Osteocyte (in vitro differentiated cells): ENCODE measurements around the gene SPA17. TPM values are rescaled to one million over a fixed set of nuclear protein-coding genes. Genes with fewer than 3 reads are reported as not detected.

Experiments used
- DNase-seq: peaks from one replicate; pipeline ENCODE4 v3.0.0; 2021; ENCODE audit warnings: mixed read lengths; ENCODE audit not compliant: unreplicated experiment; ENCODE audit errors: extremely low spot score
- H3K27ac Mint-ChIP-seq: one replicate; pipeline ENCODE4 v1.8.0; 2021; ENCODE audit warnings: mild to moderate bottlenecking, mixed read lengths; ENCODE audit not compliant: unreplicated experiment
- H3K27me3 Mint-ChIP-seq: one replicate; pipeline ENCODE4 v1.8.0; 2021; ENCODE audit warnings: mixed read lengths; ENCODE audit not compliant: unreplicated experiment
- H3K36me3 Mint-ChIP-seq: one replicate; pipeline ENCODE4 v1.8.0; 2021; ENCODE audit warnings: mixed read lengths; ENCODE audit not compliant: unreplicated experiment
- H3K4me1 Mint-ChIP-seq: one replicate; pipeline ENCODE4 v1.8.0; 2021; ENCODE audit warnings: mixed read lengths; ENCODE audit not compliant: unreplicated experiment
- H3K4me3 Mint-ChIP-seq: one replicate; pipeline ENCODE4 v1.8.0; 2021; ENCODE audit warnings: mild to moderate bottlenecking, moderate library complexity, mixed read lengths; ENCODE audit not compliant: unreplicated experiment
- H3K9me3 Mint-ChIP-seq: one replicate; pipeline ENCODE4 v1.8.0; 2021; ENCODE audit warnings: mixed read lengths; ENCODE audit not compliant: unreplicated experiment
- CTCF ChIP-seq: fragments of 200-600 bp; sonication (generic); IDR thresholded peaks from 2 replicates; pipeline ENCODE4 v1.5.0; 2021; ENCODE audit warnings: antibody characterized with exemption, mild to moderate bottlenecking, moderate library complexity
- total RNA-seq: library from RNA; stranded (reverse); gene quantifications from 2 replicates; pipeline ENCODE4 v1.2.1, GENCODE V29; 2021

SPA17 gene
- total RNA-seq, 1 donor from 2014 or later, result 3.7 TPM

DNA sequence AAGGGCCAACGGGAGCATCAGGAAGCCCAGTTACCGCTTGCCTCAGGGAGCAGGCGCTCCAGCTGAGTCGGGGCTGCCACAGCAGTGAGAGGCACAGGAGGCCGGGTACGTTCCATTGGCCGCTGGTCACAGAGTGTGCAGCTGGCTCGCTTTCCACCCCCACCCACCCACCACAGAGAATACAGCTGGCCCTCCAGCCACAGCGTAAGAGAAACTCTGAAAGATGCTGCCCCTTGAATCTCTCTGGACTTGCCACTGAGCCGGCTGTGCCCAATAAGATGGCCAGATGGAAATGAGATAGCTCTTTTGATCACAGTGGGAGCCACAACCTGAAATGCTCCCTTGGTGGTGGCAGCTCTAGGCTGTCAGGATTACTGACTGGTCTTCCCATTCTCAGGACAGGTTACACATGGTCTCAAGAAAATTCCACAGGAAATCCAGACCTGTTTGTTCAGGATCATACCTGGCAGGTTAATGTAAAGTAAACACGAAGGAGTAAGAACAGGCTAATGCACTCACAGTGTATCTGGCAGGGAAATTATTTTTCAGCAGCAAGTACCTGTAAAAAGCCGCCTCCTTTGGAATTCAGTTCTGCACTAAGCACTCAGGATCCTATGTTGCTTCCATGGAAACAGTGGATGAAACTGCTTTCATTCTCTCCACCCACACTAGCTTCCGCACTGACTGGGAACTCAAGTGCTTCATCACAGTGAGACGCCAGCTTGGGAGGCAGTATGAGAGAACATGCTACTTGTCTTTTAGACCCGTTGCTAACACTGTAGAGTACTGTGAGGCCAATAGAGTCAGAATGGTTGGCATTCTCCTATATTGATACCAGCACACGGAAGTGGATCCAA is 16.7 kb upstream of the SPA17 start:
- peak overlapping the region; percentile 19 for H3K27ac Mint-ChIP-seq
- TF ChIP-seq CTCF, result no peak
- peaks cover 8% of the 10 kb centered on the region for H3K36me3 Mint-ChIP-seq
- H3K4me1 Mint-ChIP-seq, result peaks cover 12% of the 10 kb centered on the region
- no peaks in the 10 kb centered on the region for H3K9me3 Mint-ChIP-seq
- DNase-seq, result no peak
- no peaks in the 10 kb centered on the region for H3K27me3 Mint-ChIP-seq
- peak overlapping the region; percentile 8 for H3K4me3 Mint-ChIP-seq

DNA sequence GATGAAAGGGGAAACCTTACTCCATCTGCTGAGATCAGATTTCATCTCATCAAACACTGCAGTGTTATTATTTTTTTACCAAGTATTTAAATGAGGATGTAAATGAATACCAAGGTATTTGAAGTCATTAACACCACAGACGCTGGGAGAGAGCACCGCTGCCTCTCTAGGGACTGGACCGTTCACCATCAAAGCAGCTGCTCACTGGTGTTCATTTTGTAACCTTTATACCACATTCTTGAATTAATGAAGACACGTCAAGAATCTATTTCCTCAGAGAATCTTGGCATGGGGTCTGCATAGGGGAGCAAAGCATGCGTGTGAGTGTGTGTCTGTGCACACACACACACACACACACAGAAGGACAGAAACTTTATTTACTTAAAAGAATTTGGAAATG is 15.8 kb upstream of the SPA17 start:
- no peaks in the 10 kb centered on the region for H3K9me3 Mint-ChIP-seq
- H3K36me3 Mint-ChIP-seq, result peaks cover 7% of the 10 kb centered on the region
- H3K4me1 Mint-ChIP-seq, result peaks cover 12% of the 10 kb centered on the region
- TF ChIP-seq CTCF, result no peak
- no peak for DNase-seq
- no peak overlapping the region for H3K27ac Mint-ChIP-seq
- H3K4me3 Mint-ChIP-seq, result no peak overlapping the region
- H3K27me3 Mint-ChIP-seq, result no peaks in the 10 kb centered on the region

DNA sequence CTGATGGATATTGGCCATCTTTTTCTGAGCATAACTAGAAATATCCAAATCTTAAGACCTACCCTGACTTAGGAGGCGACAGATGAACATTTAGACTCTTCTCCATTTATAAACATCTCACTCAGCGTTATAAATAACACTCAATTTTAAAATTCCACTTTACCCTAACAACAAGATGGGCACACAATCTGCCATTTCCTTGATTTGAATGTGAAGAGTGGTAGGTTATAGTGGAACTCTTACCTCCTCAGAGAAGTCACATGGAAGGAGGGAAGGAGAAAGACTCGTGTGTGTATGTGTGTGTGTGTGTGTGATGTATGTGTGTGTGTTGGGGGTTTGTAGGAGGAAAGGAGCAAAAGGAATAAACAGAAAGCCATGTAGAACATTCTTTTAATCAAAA is 15.2 kb upstream of the SPA17 start:
- Mint-ChIP-seq H3K27me3 (no peaks in the 10 kb centered on the region), H3K27ac (no peak overlapping the region), H3K36me3 (peaks cover 2% of the 10 kb centered on the region), H3K4me3 (no peak overlapping the region), H3K4me1 (peaks cover 12% of the 10 kb centered on the region), H3K9me3 (no peaks in the 10 kb centered on the region)
- no peak for TF ChIP-seq CTCF
- DNase-seq, result no peak

- peaks cover 12% of the 10 kb centered on the region for H3K4me1 Mint-ChIP-seq
Observed at GRCh38 chr11:124658986-124659385, 14.7 kb upstream of the SPA17 start.

More at GRCh38 chr11:124658986-124659385, 14.7 kb upstream of the SPA17 start:
- Mint-ChIP-seq H3K9me3 (no peaks in the 10 kb centered on the region), H3K36me3 (peaks cover 2% of the 10 kb centered on the region), H3K27ac (no peak overlapping the region), H3K4me3 (no peak overlapping the region), H3K27me3 (no peaks in the 10 kb centered on the region)
- no peak for TF ChIP-seq CTCF
- no peak for DNase-seq
